Measurements from ENCODE around the gene SLC39A7. TPM values are rescaled to one million over a fixed set of nuclear protein-coding genes. Genes with fewer than 3 reads are reported as not detected.

The SLC39A7 gene
- total and polyA plus RNA-seq, 2 experiments from 2014 or later: 26.9 to 126 TPM

DNA sequence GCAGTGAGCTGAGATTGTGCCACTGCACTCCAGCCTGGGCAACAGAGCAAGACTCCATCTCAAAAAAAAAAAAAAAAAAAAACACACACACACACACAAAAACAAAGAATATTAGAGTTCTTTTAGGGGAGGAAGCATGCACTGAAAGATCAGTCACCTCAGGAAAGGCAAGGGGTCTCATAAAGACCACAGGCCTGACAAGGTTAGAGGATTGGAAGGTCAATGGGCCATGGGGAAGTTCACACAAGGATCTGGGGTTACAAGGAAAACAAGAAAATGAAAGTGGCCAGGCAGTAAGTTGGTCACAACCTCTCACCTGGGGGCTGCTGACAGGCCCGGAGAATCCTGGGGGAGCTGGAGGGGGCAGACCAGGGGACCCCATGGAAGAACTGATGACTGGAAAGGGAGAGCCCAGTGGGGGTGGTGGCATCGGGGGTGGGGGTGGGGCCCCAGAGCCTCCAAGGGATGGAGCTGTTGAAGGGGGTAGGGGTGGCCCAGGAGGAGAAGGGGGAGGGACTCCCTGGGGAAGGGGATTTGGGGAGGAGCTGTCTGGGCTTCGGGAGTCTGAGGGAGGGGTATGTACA is 1.7 kb upstream of the SLC39A7 start:
- no peak for DNase-seq
- H3K4me2 ChIP-seq (ENCODE audit: unreplicated experiment): peak overlapping the region; percentile 98
- 16 to 43% methylated on average over 1 to 3 of the region's 3 CpGs for WGBS, 2 experiments (ENCODE audit: low coverage in 1 of 2, low lambda C conversion rate in 2 of 2, missing lambda C conversion rate in 2 of 2)
- no peak for TF ChIP-seq EZH2 (IDR thresholded peaks at IDR 0.05; ENCODE audit: insufficient read depth, poor library complexity, severe bottlenecking)
- TF ChIP-seq EZH2phosphoT487 (IDR thresholded peaks at IDR 0.05; ENCODE audit: insufficient read depth, low read depth): no peak
- H3K9ac ChIP-seq: peak overlapping the region; percentile 100
- in situ Hi-C loops (cut with MboI): no loop called here
- H4K20me1 ChIP-seq (ENCODE audit: insufficient read depth): no peaks in the 10 kb centered on the region; the same call in 1 of the 2 replicates
- H3K27ac ChIP-seq: no peak overlapping the region
- no peak overlapping the region for H2AFZ ChIP-seq
- peaks cover 71% of the 10 kb centered on the region for H3K79me2 ChIP-seq (ENCODE audit: insufficient read depth)
- peaks cover 34% of the 10 kb centered on the region for H3F3A ChIP-seq (ENCODE audit: insufficient read depth)
- H3K4me1 ChIP-seq (ENCODE audit: insufficient read depth): peaks cover 11% of the 10 kb centered on the region
- H3K9me2 ChIP-seq (ENCODE audit: insufficient read depth): no peaks in the 10 kb centered on the region
- peaks cover 24% of the 10 kb centered on the region for H3K36me3 ChIP-seq (ENCODE audit: low read depth)
- no peaks in the 10 kb centered on the region for H3K9me3 ChIP-seq (ENCODE audit: low read depth)
- peak overlapping the region; percentile 99 for H3K4me3 ChIP-seq
- H3K27me3 ChIP-seq (replicated peaks; ENCODE audit: insufficient read depth): no peaks in the 10 kb centered on the region

DNA sequence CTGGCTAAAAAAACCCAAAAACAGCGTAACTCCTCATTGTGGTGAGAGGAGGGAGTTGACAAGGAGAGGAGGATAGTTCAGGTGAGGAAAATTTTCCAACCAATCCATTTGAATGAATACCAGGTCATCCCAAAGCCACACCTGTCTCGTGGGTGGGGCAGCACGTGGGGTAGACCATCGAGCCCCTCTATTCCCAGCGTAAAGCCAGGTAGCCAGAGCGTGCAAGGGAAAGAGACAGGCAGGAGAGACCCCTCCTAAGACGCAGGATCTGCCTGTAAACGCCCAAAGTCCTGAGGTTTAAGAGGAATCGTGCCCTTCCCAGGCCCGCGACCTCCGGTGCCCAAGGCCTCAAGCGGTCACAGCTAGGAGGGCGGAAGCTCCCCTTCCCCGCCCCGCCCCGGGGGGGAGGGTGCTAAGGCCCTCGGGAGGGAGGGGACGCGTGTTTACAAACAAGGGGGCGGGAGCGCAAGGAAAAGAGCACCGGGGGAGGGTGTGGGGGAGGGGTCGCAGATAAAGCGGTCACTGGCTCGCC is 914 bp upstream of the SLC39A7 start:
- Histone ChIP-seq H3K36me3 (ENCODE audit: low read depth) (peaks cover 24% of the 10 kb centered on the region), H3F3A (ENCODE audit: insufficient read depth) (peaks cover 35% of the 10 kb centered on the region), H3K4me1 (ENCODE audit: insufficient read depth) (peaks cover 15% of the 10 kb centered on the region), H3K4me2 (ENCODE audit: unreplicated experiment) (peak overlapping the region; percentile 98), H3K27ac (peak overlapping the region; percentile 99), H4K20me1 (ENCODE audit: insufficient read depth) (no peaks in the 10 kb centered on the region; the same call in 1 of the 2 replicates), H3K27me3 (replicated peaks; ENCODE audit: insufficient read depth) (no peaks in the 10 kb centered on the region), H3K9me3 (ENCODE audit: low read depth) (no peaks in the 10 kb centered on the region), H3K79me2 (ENCODE audit: insufficient read depth) (peaks cover 74% of the 10 kb centered on the region), H3K9me2 (ENCODE audit: insufficient read depth) (no peaks in the 10 kb centered on the region), H2AFZ (peak overlapping the region; percentile 77), H3K9ac (peak overlapping the region; percentile 100), H3K4me3 (peak overlapping the region; percentile 99)
- in situ Hi-C loops (cut with MboI): no loop called here
- WGBS, 2 experiments (ENCODE audit: low coverage in 1 of 2, low lambda C conversion rate in 2 of 2, missing lambda C conversion rate in 2 of 2): 5 to 10% methylated on average over 8 to 26 of the region's 26 CpGs
- peak; percentile 76 for DNase-seq
- TF ChIP-seq EZH2 (IDR thresholded peaks at IDR 0.05; ENCODE audit: insufficient read depth, poor library complexity, severe bottlenecking) (no peak), EZH2phosphoT487 (IDR thresholded peaks at IDR 0.05; ENCODE audit: insufficient read depth, low read depth) (no peak)

DNA sequence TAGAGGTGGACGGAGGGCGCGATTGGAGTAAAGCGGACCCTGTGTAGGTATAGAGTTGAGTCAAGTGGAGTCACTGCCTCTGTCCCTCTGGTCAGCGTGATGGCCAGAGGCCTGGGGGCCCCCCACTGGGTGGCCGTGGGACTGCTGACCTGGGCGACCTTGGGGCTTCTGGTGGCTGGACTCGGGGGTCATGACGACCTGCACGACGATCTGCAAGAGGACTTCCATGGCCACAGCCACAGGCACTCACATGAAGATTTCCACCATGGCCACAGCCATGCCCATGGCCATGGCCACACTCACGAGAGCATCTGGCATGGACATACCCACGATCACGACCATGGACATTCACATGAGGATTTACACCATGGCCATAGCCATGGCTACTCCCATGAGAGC is 479 bp downstream of the SLC39A7 start:
- H3K4me2 ChIP-seq (ENCODE audit: unreplicated experiment): peak overlapping the region; percentile 100
- H2AFZ ChIP-seq: peak overlapping the region; percentile 66
- peaks cover 74% of the 10 kb centered on the region for H3K79me2 ChIP-seq (ENCODE audit: insufficient read depth)
- H3K27ac ChIP-seq: peak overlapping the region; percentile 99
- no peaks in the 10 kb centered on the region for H3K9me2 ChIP-seq (ENCODE audit: insufficient read depth)
- H3K27me3 ChIP-seq (replicated peaks; ENCODE audit: insufficient read depth): no peaks in the 10 kb centered on the region
- no peak for TF ChIP-seq EZH2 (IDR thresholded peaks at IDR 0.05; ENCODE audit: insufficient read depth, poor library complexity, severe bottlenecking)
- no peak for TF ChIP-seq EZH2phosphoT487 (IDR thresholded peaks at IDR 0.05; ENCODE audit: insufficient read depth, low read depth)
- no peak for DNase-seq
- in situ Hi-C loops (cut with MboI): no loop called here
- H3K9me3 ChIP-seq (ENCODE audit: low read depth): no peaks in the 10 kb centered on the region
- H4K20me1 ChIP-seq (ENCODE audit: insufficient read depth): no peaks in the 10 kb centered on the region; the same call in 1 of the 2 replicates
- peaks cover 13% of the 10 kb centered on the region for H3K36me3 ChIP-seq (ENCODE audit: low read depth)
- H3F3A ChIP-seq (ENCODE audit: insufficient read depth): peaks cover 49% of the 10 kb centered on the region
- H3K4me3 ChIP-seq: peak overlapping the region; percentile 99
- WGBS, 2 experiments (ENCODE audit: low coverage in 1 of 2, low lambda C conversion rate in 2 of 2, missing lambda C conversion rate in 2 of 2): 1 to 4% methylated on average over 14 of the region's 14 CpGs
- peaks cover 29% of the 10 kb centered on the region for H3K4me1 ChIP-seq (ENCODE audit: insufficient read depth)
- peak overlapping the region; percentile 100 for H3K9ac ChIP-seq

DNA sequence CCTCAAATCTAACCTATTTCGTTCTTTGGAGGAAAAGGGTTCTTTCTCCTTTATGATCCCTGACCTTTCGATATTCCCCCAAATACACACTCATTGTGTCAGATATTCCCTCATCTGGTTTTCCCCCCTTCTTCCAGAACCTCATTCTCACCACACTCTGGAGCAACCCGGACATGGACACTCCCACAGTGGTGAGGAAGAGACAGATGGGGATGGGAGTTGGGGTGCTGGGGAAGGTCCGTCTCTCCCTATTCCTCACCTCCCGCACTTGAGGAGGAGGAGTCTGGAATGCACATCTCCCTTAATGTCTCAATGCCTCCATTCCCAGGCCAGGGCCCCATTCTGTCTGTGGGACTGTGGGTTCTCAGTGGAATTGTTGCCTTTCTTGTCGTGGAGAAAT is 1.3 kb downstream of the SLC39A7 start:
- H3K4me1 ChIP-seq (ENCODE audit: insufficient read depth): peaks cover 37% of the 10 kb centered on the region
- in situ Hi-C loops (cut with MboI): no loop called here
- H3K9ac ChIP-seq: peak overlapping the region; percentile 100
- H3K79me2 ChIP-seq (ENCODE audit: insufficient read depth): peaks cover 69% of the 10 kb centered on the region
- H3K27ac ChIP-seq: peak overlapping the region; percentile 99
- H3F3A ChIP-seq (ENCODE audit: insufficient read depth): peaks cover 49% of the 10 kb centered on the region
- H3K27me3 ChIP-seq (replicated peaks; ENCODE audit: insufficient read depth): no peaks in the 10 kb centered on the region
- peak overlapping the region; percentile 99 for H3K4me3 ChIP-seq
- H2AFZ ChIP-seq: no peak overlapping the region
- peak; percentile 34 for DNase-seq
- peaks cover 11% of the 10 kb centered on the region for H3K36me3 ChIP-seq (ENCODE audit: low read depth)
- WGBS, 2 experiments (ENCODE audit: low coverage in 1 of 2, low lambda C conversion rate in 2 of 2, missing lambda C conversion rate in 2 of 2): 46 to 50% methylated on average over 6 of the region's 6 CpGs
- H3K4me2 ChIP-seq (ENCODE audit: unreplicated experiment): peak overlapping the region; percentile 100
- H4K20me1 ChIP-seq (ENCODE audit: insufficient read depth): no peaks in the 10 kb centered on the region; the same call in 1 of the 2 replicates
- H3K9me3 ChIP-seq (ENCODE audit: low read depth): no peaks in the 10 kb centered on the region
- TF ChIP-seq EZH2 (IDR thresholded peaks at IDR 0.05; ENCODE audit: insufficient read depth, poor library complexity, severe bottlenecking): no peak
- no peak for TF ChIP-seq EZH2phosphoT487 (IDR thresholded peaks at IDR 0.05; ENCODE audit: insufficient read depth, low read depth)
- H3K9me2 ChIP-seq (ENCODE audit: insufficient read depth): no peaks in the 10 kb centered on the region
